HG02571 (cell line): Measurements from ENCODE around the gene OBP2B.
"Not testable (repeated sequence)": the region's sequence is repeated elsewhere in the genome, so short reads cannot be mapped to it uniquely, and the experiment has no call there.

Experiments used
- ATAC-seq: cut with Tn5 transposase; IDR thresholded peaks from one replicate; pipeline ENCODE4 v1.9.1; 2021; ENCODE audit warnings: mild to moderate bottlenecking, moderate library complexity; ENCODE audit not compliant: unreplicated experiment

The OBP2B gene

GRCh38 chr9:133208880-133209300 is at the start of gene OBP2B:
Gene OBP2B, minus strand, starts transcription at chr9:133209250. Its CDS starts 51 bp downstream, at chr9:133209199.
- not testable (repeated sequence) for ATAC-seq

- ATAC-seq: no peak
Observed at GRCh38 chr9:133258061-133259015, 49.3 kb upstream of the OBP2B start.

- ATAC-seq: no peak
Observed at GRCh38 chr9:133257465-133257956, 48.5 kb upstream of the OBP2B start.

- no peak for ATAC-seq
Observed at GRCh38 chr9:133256686-133257091, 47.6 kb upstream of the OBP2B start.

GRCh38 chr9:133256136-133256461 is 47.0 kb upstream of the OBP2B start:
- no peak for ATAC-seq

GRCh38 chr9:133255371-133256135 is 46.5 kb upstream of the OBP2B start:
- ATAC-seq: no peak

- no peak for ATAC-seq
Observed at GRCh38 chr9:133254471-133254870, 45.4 kb upstream of the OBP2B start.

- ATAC-seq: no peak
Observed at GRCh38 chr9:133253268-133253667, 44.2 kb upstream of the OBP2B start.

- no peak for ATAC-seq
Observed at GRCh38 chr9:133252301-133253020, 43.4 kb upstream of the OBP2B start.

- ATAC-seq: no peak
Observed at GRCh38 chr9:133251773-133252172, 42.7 kb upstream of the OBP2B start.

GRCh38 chr9:133251221-133251620 is 42.2 kb upstream of the OBP2B start:
- ATAC-seq: not testable (repeated sequence)

- no peak for ATAC-seq
Observed at GRCh38 chr9:133250741-133251170, 41.7 kb upstream of the OBP2B start.

GRCh38 chr9:133249337-133249736 is 40.3 kb upstream of the OBP2B start:
- ATAC-seq: no peak

- ATAC-seq: no peak
Observed at GRCh38 chr9:133248726-133249295, 39.8 kb upstream of the OBP2B start.

- ATAC-seq: no peak
Observed at GRCh38 chr9:133247632-133248031, 38.6 kb upstream of the OBP2B start.

GRCh38 chr9:133246991-133247390 is 37.9 kb upstream of the OBP2B start:
- ATAC-seq: no peak

- ATAC-seq: no peak
Observed at GRCh38 chr9:133246562-133246961, 37.5 kb upstream of the OBP2B start.

- ATAC-seq: no peak
Observed at GRCh38 chr9:133242991-133243390, 33.9 kb upstream of the OBP2B start.

GRCh38 chr9:133242241-133242640 is 33.2 kb upstream of the OBP2B start:
- no peak for ATAC-seq

- ATAC-seq: no peak
Observed at GRCh38 chr9:133239533-133240090, 30.6 kb upstream of the OBP2B start.
